Neuronal stem cell (in vitro differentiated cells): ENCODE measurements around the gene MALRD1.

Source experiments
- DNase-seq: peaks from one replicate; pipeline ENCODE4 v3.0.0-alpha.2; 2013; ENCODE audit warnings: low spot score
- H2AFZ ChIP-seq: one replicate; pipeline ENCODE4 v1.6.1; 2013; ENCODE audit warnings: mild to moderate bottlenecking, low read length, inconsistent platforms
- H2AK5ac ChIP-seq: 2 replicates; pipeline ENCODE4 v1.6.1; 2013; ENCODE audit warnings: low read depth, mild to moderate bottlenecking, inconsistent platforms, low read length, moderate library complexity, mixed read lengths
- H2BK120ac ChIP-seq: 2 replicates; pipeline ENCODE4 v1.6.1; 2013; ENCODE audit warnings: low read depth, mild to moderate bottlenecking, inconsistent platforms, low read length, moderate library complexity, mixed read lengths
- H2BK12ac ChIP-seq: one replicate; pipeline ENCODE4 v1.6.1; 2013; ENCODE audit warnings: low read length, inconsistent platforms
- H2BK15ac ChIP-seq: 2 replicates; pipeline ENCODE4 v1.6.1; 2013; ENCODE audit warnings: mild to moderate bottlenecking, low read length, inconsistent platforms, mixed read lengths
- H2BK5ac ChIP-seq: one replicate; pipeline ENCODE4 v1.6.1; 2013; ENCODE audit warnings: inconsistent platforms, mild to moderate bottlenecking, low read length, moderate library complexity
- H3K14ac ChIP-seq: one replicate; pipeline ENCODE4 v1.6.1; 2013; ENCODE audit warnings: low read length, inconsistent platforms
- H3K18ac ChIP-seq: 2 replicates; pipeline ENCODE4 v1.6.1; 2013; ENCODE audit warnings: low read length, inconsistent platforms
- H3K23ac ChIP-seq: 2 replicates; pipeline ENCODE4 v1.6.1; 2013; ENCODE audit warnings: low read depth, mild to moderate bottlenecking, mixed read lengths, low read length, inconsistent platforms; ENCODE audit not compliant: poor library complexity
- H3K27ac ChIP-seq: replicated peaks from 3 replicates; pipeline ENCODE4 v1.5.1; 2013; ENCODE audit warnings: low read length, inconsistent platforms
- H3K27me3 ChIP-seq, 3 experiments: 2 replicates each; pipeline ENCODE4 v1.6.1; 2013; ENCODE audit warnings: low read length in 3 of 3, mild to moderate bottlenecking in 2 of 3, inconsistent platforms in 1 of 3, low read depth in 1 of 3, mixed read lengths in 1 of 3, moderate library complexity in 1 of 3; ENCODE audit not compliant: control insufficient read depth in 3 of 3, insufficient read depth in 3 of 3
- H3K36me3 ChIP-seq, 2 donors: replicated peaks in 1 of 2; 2 replicates each; pipeline ENCODE4 v1.6.1; 2013; ENCODE audit warnings: low read length in 2 of 2; ENCODE audit not compliant: control insufficient read depth in 2 of 2, insufficient read depth in 2 of 2
- H3K4ac ChIP-seq: 2 replicates; pipeline ENCODE4 v1.6.1; 2013; ENCODE audit warnings: inconsistent platforms, mild to moderate bottlenecking, low read length, moderate library complexity
- H3K4me1 ChIP-seq, 2 donors: 1 replicate in 1 of 2; 2 replicates in 1 of 2; pipeline ENCODE4 v1.6.1; 2013; ENCODE audit warnings: low read length in 2 of 2, low read depth in 1 of 2; ENCODE audit not compliant: control insufficient read depth in 2 of 2, insufficient read depth in 1 of 2
- H3K4me2 ChIP-seq: one replicate; pipeline ENCODE4 v1.6.1; 2013; ENCODE audit warnings: mild to moderate bottlenecking, low read length, inconsistent platforms; ENCODE audit not compliant: insufficient read depth, poor library complexity, severe bottlenecking
- H3K4me3 ChIP-seq, 2 donors: 2 replicates each; pipeline ENCODE4 v1.5.1; 2013; ENCODE audit warnings: low read length in 2 of 2, mild to moderate bottlenecking in 2 of 2, inconsistent platforms in 1 of 2, moderate library complexity in 1 of 2
- H3K79me1 ChIP-seq: one replicate; pipeline ENCODE4 v1.6.1; 2013; ENCODE audit warnings: low read depth, mild to moderate bottlenecking, inconsistent platforms, low read length, moderate library complexity
- H3K9ac ChIP-seq: one replicate; pipeline ENCODE4 v1.6.1; 2013; ENCODE audit warnings: mild to moderate bottlenecking, low read depth, low read length, inconsistent platforms; ENCODE audit not compliant: poor library complexity
- H3K9me3 ChIP-seq, 2 donors: replicated peaks in 1 of 2; 2 replicates each; pipeline versions ENCODE3 to v1.6.1; 2013; ENCODE audit warnings: low read length in 2 of 2, mild to moderate bottlenecking in 2 of 2, inconsistent platforms in 1 of 2, low read depth in 1 of 2, mixed read lengths in 1 of 2, moderate library complexity in 1 of 2; ENCODE audit not compliant: control insufficient read depth in 2 of 2, insufficient read depth in 1 of 2
- H4K8ac ChIP-seq: one replicate; pipeline ENCODE4 v1.6.1; 2013; ENCODE audit warnings: low read depth, mild to moderate bottlenecking, inconsistent platforms, low read length, moderate library complexity
- H4K91ac ChIP-seq: one replicate; pipeline ENCODE4 v1.6.1; 2013; ENCODE audit warnings: low read length, low read depth, mild to moderate bottlenecking, inconsistent platforms; ENCODE audit not compliant: poor library complexity
- WGBS, 2 donors: extraction: QIAGEN DNeasy Blood & Tissue Kit; methylation state at CpG; one replicate each; pipeline ENCODE4 v1.1.7; 2013; ENCODE audit warnings: missing lambda C conversion rate in 2 of 2, mixed read lengths in 1 of 2; ENCODE audit not compliant: insufficient read length in 2 of 2, insufficient replicate concordance in 1 of 2; ENCODE audit errors: extremely low coverage in 2 of 2; 5-methylcytosine and 5-hydroxymethylcytosine counted together

MALRD1 gene

DNA sequence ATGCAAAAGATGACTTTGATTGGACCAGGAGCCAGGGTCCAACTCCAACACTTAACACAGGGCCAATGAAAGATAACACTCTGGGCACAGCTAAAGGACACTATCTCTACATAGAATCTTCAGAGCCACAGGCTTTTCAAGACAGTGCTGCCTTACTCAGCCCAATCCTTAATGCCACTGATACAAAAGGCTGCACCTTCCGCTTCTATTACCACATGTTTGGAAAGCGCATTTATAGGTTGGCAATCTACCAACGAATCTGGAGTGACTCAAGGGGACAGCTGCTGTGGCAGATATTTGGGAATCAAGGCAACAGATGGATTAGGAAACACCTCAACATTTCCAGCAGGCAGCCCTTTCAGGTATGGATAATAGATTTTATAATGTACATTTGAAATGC, 160.7 kb downstream of the MALRD1 start:
- H2AFZ ChIP-seq = no peak overlapping the region
- H3K23ac ChIP-seq = no peak overlapping the region
- no peaks in the 10 kb centered on the region for H3K27me3 ChIP-seq
- no peak overlapping the region for H2BK5ac ChIP-seq
- H3K79me1 ChIP-seq = no peaks in the 10 kb centered on the region
- H3K9me3 ChIP-seq = no peaks in the 10 kb centered on the region
- DNase-seq = no peak
- H3K36me3 ChIP-seq = no peaks in the 10 kb centered on the region
- no peak overlapping the region for H2BK15ac ChIP-seq
- H4K8ac ChIP-seq = no peak overlapping the region
- H2BK12ac ChIP-seq = no peak overlapping the region
- no peak overlapping the region for H4K91ac ChIP-seq
- H2BK120ac ChIP-seq = no peak overlapping the region
- no peaks in the 10 kb centered on the region for H3K4me1 ChIP-seq
- H3K4ac ChIP-seq = no peak overlapping the region
- no peak overlapping the region for H3K9ac ChIP-seq
- no peak overlapping the region for H3K14ac ChIP-seq
- H3K27ac ChIP-seq = no peak overlapping the region
- no peak overlapping the region for H3K4me2 ChIP-seq
- H3K18ac ChIP-seq = no peak overlapping the region
- no peak overlapping the region for H3K4me3 ChIP-seq
- WGBS, 2 donors = no CpG with 5 or more reads among the region's 3 CpGs
- no peak overlapping the region for H2AK5ac ChIP-seq

DNA sequence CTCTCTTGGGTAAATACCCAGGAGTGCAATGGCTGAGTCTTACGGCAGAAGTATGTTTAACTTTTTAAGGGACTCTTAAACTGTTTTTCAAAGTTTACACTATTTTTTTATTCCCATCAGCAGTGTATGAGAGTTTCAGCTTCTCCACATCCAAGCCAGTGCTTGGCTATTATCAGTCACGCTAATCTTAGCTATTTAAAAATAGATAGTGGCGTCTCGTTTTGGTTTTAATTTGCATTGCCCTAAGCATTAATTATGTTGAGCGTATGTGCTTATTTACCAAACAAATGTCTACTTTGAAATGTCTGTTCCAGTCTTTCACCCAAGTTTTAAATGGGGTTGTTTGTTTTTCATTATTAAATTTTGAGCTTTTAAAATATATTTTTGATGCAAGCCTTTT, 164.0 kb downstream of the MALRD1 start:
- WGBS, 2 donors = no CpG with 5 or more reads among the region's 5 CpGs
- H3K23ac ChIP-seq = no peak overlapping the region
- H3K79me1 ChIP-seq = no peaks in the 10 kb centered on the region
- H2BK120ac ChIP-seq = no peak overlapping the region
- H2AK5ac ChIP-seq = no peak overlapping the region
- H3K18ac ChIP-seq = no peak overlapping the region
- H3K4me2 ChIP-seq = no peak overlapping the region
- H4K91ac ChIP-seq = no peak overlapping the region
- H2BK5ac ChIP-seq = no peak overlapping the region
- no peak overlapping the region for H3K4ac ChIP-seq
- no peak overlapping the region for H4K8ac ChIP-seq
- no peak overlapping the region for H3K9ac ChIP-seq
- no peaks in the 10 kb centered on the region for H3K27me3 ChIP-seq
- DNase-seq = no peak
- H3K36me3 ChIP-seq = no peaks in the 10 kb centered on the region
- no peak overlapping the region for H2AFZ ChIP-seq
- no peak overlapping the region for H3K27ac ChIP-seq
- no peaks in the 10 kb centered on the region for H3K4me1 ChIP-seq
- H3K14ac ChIP-seq = no peak overlapping the region
- no peak overlapping the region for H3K4me3 ChIP-seq
- no peak overlapping the region for H2BK12ac ChIP-seq
- no peak overlapping the region for H2BK15ac ChIP-seq
- no peaks in the 10 kb centered on the region for H3K9me3 ChIP-seq

DNA sequence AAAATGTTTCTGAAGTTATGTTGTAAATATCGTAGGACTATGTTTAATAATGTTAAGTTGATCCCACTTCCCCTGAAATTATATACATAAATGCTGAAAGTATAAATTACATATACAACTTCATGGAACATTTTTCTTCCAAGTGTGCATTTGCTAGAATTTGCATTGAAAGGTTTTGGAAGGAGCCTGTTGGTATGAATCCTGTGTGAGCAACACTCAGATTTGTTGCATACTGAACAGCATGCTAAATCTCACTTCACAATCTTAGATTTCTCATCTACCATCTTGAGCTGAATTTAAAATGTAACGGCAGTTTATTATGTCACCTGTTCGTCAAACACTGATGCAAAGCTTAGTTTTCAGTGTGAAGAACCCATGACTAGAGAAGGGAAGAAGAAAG, 172.6 kb downstream of the MALRD1 start:
- H3K4me1 ChIP-seq = no peaks in the 10 kb centered on the region
- H2AFZ ChIP-seq = no peak overlapping the region
- DNase-seq = no peak
- H3K36me3 ChIP-seq = no peaks in the 10 kb centered on the region
- H3K27me3 ChIP-seq = no peaks in the 10 kb centered on the region
- H3K23ac ChIP-seq = no peak overlapping the region
- WGBS, 2 donors = no CpG with 5 or more reads among the region's 3 CpGs
- H3K4ac ChIP-seq = no peak overlapping the region
- H2BK5ac ChIP-seq = no peak overlapping the region
- H3K9me3 ChIP-seq = no peaks in the 10 kb centered on the region
- H4K91ac ChIP-seq = no peak overlapping the region
- no peak overlapping the region for H2BK15ac ChIP-seq
- H2AK5ac ChIP-seq = no peak overlapping the region
- H3K18ac ChIP-seq = no peak overlapping the region
- no peak overlapping the region for H3K27ac ChIP-seq
- no peak overlapping the region for H3K9ac ChIP-seq
- H2BK120ac ChIP-seq = no peak overlapping the region
- H2BK12ac ChIP-seq = no peak overlapping the region
- no peak overlapping the region for H3K4me2 ChIP-seq
- H3K14ac ChIP-seq = no peak overlapping the region
- H3K4me3 ChIP-seq = no peak overlapping the region
- H4K8ac ChIP-seq = no peak overlapping the region
- H3K79me1 ChIP-seq = no peaks in the 10 kb centered on the region

DNA sequence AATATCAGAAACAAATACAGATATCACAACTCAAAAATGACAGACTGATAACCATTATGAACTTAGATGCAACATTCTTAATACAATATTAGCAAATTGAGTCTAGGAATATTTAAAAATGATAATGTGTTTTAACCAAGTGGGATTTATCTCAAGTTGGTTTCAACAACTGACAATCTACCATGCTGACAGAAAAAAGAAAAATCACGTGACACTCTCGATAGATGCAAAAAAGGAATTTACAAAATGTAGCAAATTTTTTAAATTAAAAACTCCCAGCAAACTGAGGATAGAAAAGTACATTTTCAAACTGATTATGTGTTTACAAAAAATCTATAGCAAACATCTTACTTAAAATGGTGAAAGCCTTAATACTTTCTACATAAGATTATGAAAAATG, 177.4 kb downstream of the MALRD1 start:
- Histone ChIP-seq H4K8ac (no peak overlapping the region), H2BK5ac (no peak overlapping the region), H4K91ac (no peak overlapping the region), H3K4me3 (no peak overlapping the region), H3K9me3 (no peaks in the 10 kb centered on the region), H3K23ac (no peak overlapping the region), H2BK120ac (no peak overlapping the region), H3K4ac (no peak overlapping the region), H2BK15ac (no peak overlapping the region), H3K27me3 (no peaks in the 10 kb centered on the region), H3K9ac (no peak overlapping the region), H3K4me1 (no peaks in the 10 kb centered on the region), H3K4me2 (no peak overlapping the region), H3K27ac (no peak overlapping the region), H3K18ac (no peak overlapping the region), H3K36me3 (no peaks in the 10 kb centered on the region), H2AFZ (no peak overlapping the region), H3K79me1 (no peaks in the 10 kb centered on the region), H2BK12ac (no peak overlapping the region), H2AK5ac (no peak overlapping the region), H3K14ac (no peak overlapping the region)
- no CpG with 5 or more reads among the region's 2 CpGs for WGBS, 2 donors
- DNase-seq = no peak
